Thymus (tissue), 14 donors: ENCODE measurements around the gene WRAP53. TPM values are rescaled to one million over a fixed set of nuclear protein-coding genes. Genes with fewer than 3 reads are reported as not detected.
"Not testable (repeated sequence)": the region's sequence is repeated elsewhere in the genome, so short reads cannot be mapped to it uniquely, and the experiment has no call there.

Experiments used
- DNase-seq, 9 donors: peaks; one replicate each; pipeline ENCODE4 v3.0.0-alpha.2; 2013; ENCODE audit warnings: low spot score in 9 of 9, low read depth in 6 of 9, missing footprints in 1 of 9
- H3K27ac ChIP-seq, 2 donors: one replicate each; pipeline ENCODE4 v1.5.1; 2013; ENCODE audit warnings: control low read depth in 1 of 2, low read depth in 1 of 2, low read length in 1 of 2, mild to moderate bottlenecking in 1 of 2, moderate library complexity in 1 of 2
- H3K27me3 ChIP-seq, 2 donors: one replicate each; pipeline ENCODE4 v1.5.1; 2013; ENCODE audit warnings: low read length in 1 of 2; ENCODE audit not compliant: control insufficient read depth in 2 of 2, insufficient read depth in 1 of 2
- H3K36me3 ChIP-seq, 2 donors: one replicate each; pipeline ENCODE4 v1.5.1; 2013; ENCODE audit warnings: low read length in 1 of 2, mild to moderate bottlenecking in 1 of 2, moderate library complexity in 1 of 2; ENCODE audit not compliant: control insufficient read depth in 2 of 2, insufficient read depth in 2 of 2
- H3K4me1 ChIP-seq, 2 donors: one replicate each; pipeline ENCODE4 v1.5.1; 2013; ENCODE audit warnings: low read length in 2 of 2; ENCODE audit not compliant: control insufficient read depth in 2 of 2, insufficient read depth in 2 of 2
- H3K4me3 ChIP-seq, 2 donors: one replicate each; pipeline ENCODE4 v1.5.1; 2013; ENCODE audit warnings: low read length in 2 of 2, control low read depth in 1 of 2, mild to moderate bottlenecking in 1 of 2
- H3K9me3 ChIP-seq, 2 donors: one replicate each; pipeline ENCODE4 v1.5.1; 2013; ENCODE audit warnings: low read length in 1 of 2, mild to moderate bottlenecking in 1 of 2; ENCODE audit not compliant: control insufficient read depth in 2 of 2, insufficient read depth in 1 of 2
- WGBS: extraction: QIAGEN DNeasy Blood & Tissue Kit; methylation state at CpG from one replicate; pipeline ENCODE4 v1.1.7; 2013; 5-methylcytosine and 5-hydroxymethylcytosine counted together
- long read RNA-seq, 10 donors: transcript quantifications; one replicate each; lab custom pipeline, GENCODE V29; 2026
- polyA plus RNA-seq: library from polyadenylated mRNA; stranded (reverse); fragments of 200-250 nt; gene quantifications from one replicate; pipeline ENCODE4 v1.2.3, GENCODE V29; 2013
- total RNA-seq: library from RNA; stranded (reverse); fragments of 120-200 nt; gene quantifications from one replicate; pipeline ENCODE4 v1.2.4, GENCODE V29; 2013
- donor health status: healthy.

The WRAP53 gene
- total RNA-seq (13.2 TPM), polyA plus RNA-seq (14.2 TPM)
- long read RNA-seq, donor 1 = 0 reads
- long read RNA-seq, donor 2 = 0 reads
- long read RNA-seq, donor 3, full-length matches to known transcripts = 8 of 8 reads
- long read RNA-seq, donor 3, partial matches to known transcripts = 0 of 8 reads
- long read RNA-seq, donor 3, other reads (novel, unspliced or antisense) = 0 of 8 reads
- long read RNA-seq, donor 4, full-length matches to known transcripts = 3 of 3 reads
- long read RNA-seq, donor 4, partial matches to known transcripts = 0 of 3 reads
- long read RNA-seq, donor 4, other reads (novel, unspliced or antisense) = 0 of 3 reads
- long read RNA-seq, donor 5, full-length matches to known transcripts = 12 of 17 reads
- long read RNA-seq, donor 5, partial matches to known transcripts = 5 of 17 reads
- long read RNA-seq, donor 5, other reads (novel, unspliced or antisense) = 0 of 17 reads
- long read RNA-seq, donor 6, partial matches to known transcripts = 0 of 3 reads
- long read RNA-seq, donor 6, other reads (novel, unspliced or antisense) = 0 of 3 reads
- long read RNA-seq, donor 7, full-length matches to known transcripts = 2 of 8 reads
- long read RNA-seq, donor 7, partial matches to known transcripts = 6 of 8 reads
- long read RNA-seq, donor 7, other reads (novel, unspliced or antisense) = 0 of 8 reads
- long read RNA-seq, donor 8 = 0 reads
- long read RNA-seq, donor 9, full-length matches to known transcripts = 3 of 3 reads
- long read RNA-seq, donor 9, partial matches to known transcripts = 0 of 3 reads
- long read RNA-seq, donor 9, other reads (novel, unspliced or antisense) = 0 of 3 reads
- long read RNA-seq, donor 10, full-length matches to known transcripts = 3 of 3 reads
- long read RNA-seq, donor 10, partial matches to known transcripts = 0 of 3 reads
- long read RNA-seq, donor 10, other reads (novel, unspliced or antisense) = 0 of 3 reads

- Histone ChIP-seq H3K4me1 (peaks cover 4 to 25% of the 10 kb centered on the region in 2 donors), H3K9me3 (no peaks in the 10 kb centered on the region), H3K4me3 (peak within 1 kb of the TSS; percentile 92 to 93), H3K36me3 (peaks cover 0 to 18% of the 10 kb centered on the region in 2 donors), H3K27ac (peak within 1 kb of the TSS; percentile 99), H3K27me3 (no peaks in the 10 kb centered on the region)
- DNase-seq = peak; percentile 88 to 98 (median 93)
- under 1% methylated on average over 51 of the region's 51 CpGs for WGBS
Observed at GRCh38 chr17:7687908-7688807, at the start of gene WRAP53. Gene WRAP53, plus strand, starts transcription at chr17:7688477. Its CDS starts 172 bp downstream, at chr17:7688649.

DNA sequence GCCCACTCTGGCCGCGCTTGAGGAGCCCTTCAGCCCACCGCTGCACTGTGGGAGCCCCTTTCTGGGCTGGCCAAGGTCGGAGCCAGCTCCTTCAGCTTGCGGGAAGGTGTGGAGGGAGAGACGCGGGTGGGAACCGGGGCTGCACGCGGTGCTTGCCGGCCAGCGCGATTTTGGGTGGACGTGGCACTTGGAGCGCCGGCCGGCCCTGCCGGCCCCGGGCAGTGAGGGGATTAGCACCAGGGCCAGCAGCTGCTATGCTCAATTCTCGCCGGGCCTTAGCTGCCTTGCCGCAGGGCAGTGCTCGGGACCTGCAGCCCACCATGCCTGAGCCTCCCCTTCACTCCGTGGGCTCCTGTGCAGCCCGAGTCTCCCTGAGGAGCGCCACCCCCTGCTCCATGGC is 47.5 kb upstream of the WRAP53 start:
- Histone ChIP-seq H3K9me3 (no peaks in the 10 kb centered on the region), H3K27me3 (peaks cover 0 to 2% of the 10 kb centered on the region in 2 donors), H3K4me3 (no peak overlapping the region), H3K4me1 (no peaks in the 10 kb centered on the region), H3K36me3 (no peaks in the 10 kb centered on the region), H3K27ac (no peak overlapping the region)
- no peak for DNase-seq
- WGBS = 96% methylated on average over 26 of the region's 26 CpGs

GRCh38 chr17:7641635-7642034 is 46.6 kb upstream of the WRAP53 start:
- not testable (repeated sequence) for H3K27me3 ChIP-seq, H3K27ac ChIP-seq, H3K4me1 ChIP-seq, H3K36me3 ChIP-seq, DNase-seq, H3K9me3 ChIP-seq, H3K4me3 ChIP-seq
- WGBS = 70% methylated on average over 7 of the region's 7 CpGs

- Histone ChIP-seq H3K36me3 (no peaks in the 10 kb centered on the region), H3K27me3 (peaks cover 0 to 30% of the 10 kb centered on the region in 2 donors), H3K9me3 (no peaks in the 10 kb centered on the region), H3K4me3 (no peak overlapping the region), H3K27ac (no peak overlapping the region), H3K4me1 (peaks cover 0 to under 1% of the 10 kb centered on the region in 2 donors)
- DNase-seq = no peak
- 88% methylated on average over 4 of the region's 4 CpGs for WGBS
Observed at GRCh38 chr17:7644775-7645174, 43.5 kb upstream of the WRAP53 start.

GRCh38 chr17:7646457-7646856 is 41.8 kb upstream of the WRAP53 start:
- Histone ChIP-seq H3K4me1 (peaks cover 6 to 15% of the 10 kb centered on the region in 2 donors), H3K36me3 (no peaks in the 10 kb centered on the region), H3K27me3 (peaks cover 4 to 47% of the 10 kb centered on the region in 2 donors), H3K9me3 (no peaks in the 10 kb centered on the region), H3K4me3 (no peak overlapping the region), H3K27ac (no peak overlapping the region)
- 91% methylated on average over 9 of the region's 9 CpGs for WGBS
- DNase-seq = no peak

DNA sequence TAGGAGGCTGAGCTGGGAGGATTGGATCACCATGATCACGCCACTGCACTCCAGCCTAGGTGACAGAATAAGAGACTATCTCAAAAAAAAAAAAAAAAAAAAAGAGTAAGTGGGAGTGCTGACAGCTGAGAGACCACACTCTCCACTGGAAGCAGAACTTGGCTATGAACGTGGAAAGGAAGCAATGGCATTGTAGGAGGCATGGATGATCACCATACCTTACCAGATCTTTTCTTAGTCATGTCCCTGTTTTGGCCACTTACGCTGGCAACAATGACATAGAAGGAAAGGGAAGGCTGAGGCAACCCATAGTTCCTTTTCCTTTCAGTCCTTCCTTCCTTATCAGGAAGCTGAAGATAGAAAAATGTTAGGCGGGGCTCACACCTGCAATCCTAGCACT is 41.3 kb upstream of the WRAP53 start:
- WGBS = 82% methylated on average over 4 of the region's 4 CpGs
- H3K27ac ChIP-seq = no peak overlapping the region
- H3K36me3 ChIP-seq = no peaks in the 10 kb centered on the region
- H3K4me1 ChIP-seq = peaks cover 10 to 18% of the 10 kb centered on the region in 2 donors
- DNase-seq = no peak
- no peak overlapping the region for H3K4me3 ChIP-seq
- no peaks in the 10 kb centered on the region for H3K9me3 ChIP-seq
- peaks cover 10 to 52% of the 10 kb centered on the region in 2 donors for H3K27me3 ChIP-seq

DNA sequence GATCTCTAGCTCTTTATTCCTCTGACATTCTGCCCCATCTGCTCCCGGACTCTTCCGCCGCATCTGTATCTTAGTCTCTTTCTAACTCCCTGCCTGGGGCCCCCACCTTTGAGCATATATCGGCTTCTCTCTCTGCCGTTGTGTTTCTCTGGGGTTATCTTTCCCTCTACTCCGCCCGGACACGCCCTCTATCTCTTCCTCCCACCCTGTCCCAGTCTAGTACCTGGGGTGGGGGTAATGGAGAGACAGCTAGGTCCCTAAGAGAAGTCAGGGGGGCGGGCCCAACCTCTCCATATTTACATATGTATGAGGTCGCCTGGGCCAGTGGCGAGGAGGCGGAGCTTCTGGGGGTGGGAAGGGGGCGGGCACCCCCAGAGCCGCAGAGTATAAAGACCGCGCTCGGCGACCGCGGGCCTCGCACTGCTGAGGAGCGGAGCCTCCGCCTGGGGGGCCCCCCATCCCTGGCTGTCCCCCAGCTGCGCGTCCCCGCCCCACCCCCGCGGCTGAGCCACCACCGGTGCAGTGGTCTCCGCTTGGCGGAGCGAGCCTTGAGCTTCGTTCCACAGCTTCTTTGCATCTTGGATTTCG is 37.7 kb upstream of the WRAP53 start, which contains the start of gene ATP1B2:
Gene ATP1B2, plus strand, starts transcription at position 418 of the 588 bp plus-strand sequence. CDS start 593 bp downstream, outside the sequence.
- peak; percentile 66 to 93 (median 86) for DNase-seq
- no peaks in the 10 kb centered on the region for H3K9me3 ChIP-seq
- peak within 1 kb of the TSS; percentile 40 for H3K4me3 ChIP-seq
- peaks cover 23 to 87% of the 10 kb centered on the region in 2 donors for H3K27me3 ChIP-seq
- H3K27ac ChIP-seq = no peak within 1 kb of the TSS
- H3K36me3 ChIP-seq = no peaks in the 10 kb centered on the region
- peaks cover 10 to 18% of the 10 kb centered on the region in 2 donors for H3K4me1 ChIP-seq
- WGBS = 2% methylated on average over 34 of the region's 34 CpGs

DNA sequence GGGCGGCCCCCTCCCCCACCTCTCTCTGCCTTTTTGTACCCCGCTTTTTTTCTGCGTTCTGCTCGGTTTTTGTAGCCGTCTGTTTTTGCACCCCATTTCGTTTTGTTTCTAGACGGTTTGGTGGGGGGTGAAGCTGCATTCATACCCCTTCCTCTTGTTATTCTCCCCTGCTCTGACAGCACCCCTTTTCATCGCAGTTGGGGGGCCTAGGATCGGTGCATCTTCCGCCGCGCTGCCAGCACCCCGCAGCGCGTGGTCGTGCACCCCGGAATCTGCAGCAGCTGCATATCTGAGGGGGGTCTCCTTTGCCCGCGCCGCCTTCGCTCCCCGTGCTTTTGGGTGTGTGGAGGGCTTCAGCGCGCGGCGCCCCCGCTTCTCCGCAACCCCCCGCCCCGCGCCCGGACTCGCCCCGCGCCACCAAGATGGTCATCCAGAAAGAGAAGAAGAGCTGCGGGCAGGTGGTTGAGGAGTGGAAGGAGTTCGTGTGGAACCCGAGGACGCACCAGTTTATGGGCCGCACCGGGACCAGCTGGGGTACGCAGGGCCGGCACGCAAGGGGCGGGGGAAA is 37.1 kb upstream of the WRAP53 start:
- H3K36me3 ChIP-seq = no peaks in the 10 kb centered on the region
- peak overlapping the region; percentile 40 for H3K4me3 ChIP-seq
- H3K4me1 ChIP-seq = peaks cover 10 to 18% of the 10 kb centered on the region in 2 donors
- no peaks in the 10 kb centered on the region for H3K9me3 ChIP-seq
- H3K27ac ChIP-seq = no peak overlapping the region
- DNase-seq = peak in 1 of 9 donors; percentile 24
- 2% methylated on average over 45 of the region's 45 CpGs for WGBS
- H3K27me3 ChIP-seq = peaks cover 23 to 85% of the 10 kb centered on the region in 2 donors
